CD14-positive monocyte (primary cell): ENCODE results near the gene TCIRG1. TPM values are rescaled to one million over a fixed set of nuclear protein-coding genes. Genes with fewer than 3 reads are reported as not detected.

Experiments used
- DNase-seq, 3 donors: peaks; one replicate each; pipeline ENCODE4 v3.0.0-alpha.2; 2011 to 2022
- H2AFZ ChIP-seq: 2 replicates; pipeline ENCODE4 v1.6.0; 2012; ENCODE audit warnings: mild to moderate bottlenecking, low read depth, low read length, inconsistent platforms; ENCODE audit not compliant: insufficient read depth, poor library complexity, severe bottlenecking
- H3K27ac ChIP-seq, 2 donors: 1 replicate in 1 of 2; 2 replicates in 1 of 2; pipeline ENCODE4 v1.5.1; 2012 to 2013; ENCODE audit warnings: low read length in 2 of 2, control low read depth in 1 of 2, inconsistent platforms in 1 of 2, low read depth in 1 of 2, mild to moderate bottlenecking in 1 of 2
- H3K27me3 ChIP-seq, 2 donors: one replicate each; pipeline versions ENCODE4 v1.6.0 to v1.6.1; 2011 to 2013; ENCODE audit warnings: low read length in 2 of 2; ENCODE audit not compliant: control insufficient read depth in 2 of 2, insufficient read depth in 2 of 2
- H3K36me3 ChIP-seq, 2 donors: replicated peaks in 1 of 2; 1 replicate in 1 of 2; 2 replicates in 1 of 2; pipeline versions ENCODE4 v1.5.1 to v1.6.1; 2012 to 2013; ENCODE audit warnings: low read length in 2 of 2, control low read depth in 1 of 2, inconsistent platforms in 1 of 2, mild to moderate bottlenecking in 1 of 2; ENCODE audit not compliant: insufficient read depth in 2 of 2, control insufficient read depth in 1 of 2
- H3K4me1 ChIP-seq, 2 donors: 1 replicate in 1 of 2; 2 replicates in 1 of 2; pipeline versions ENCODE4 v1.5.1 to v1.6.1; 2012 to 2013; ENCODE audit warnings: low read length in 2 of 2, control low read depth in 1 of 2, inconsistent platforms in 1 of 2, mild to moderate bottlenecking in 1 of 2, moderate library complexity in 1 of 2; ENCODE audit not compliant: insufficient read depth in 2 of 2, control insufficient read depth in 1 of 2
- H3K4me2 ChIP-seq: replicated peaks from 2 replicates; pipeline ENCODE3; 2012; ENCODE audit warnings: low read length, moderate library complexity, mild to moderate bottlenecking; ENCODE audit not compliant: poor library complexity, severe bottlenecking; ENCODE audit errors: extremely low read depth
- H3K4me3 ChIP-seq, 3 experiments: fragments of 200-600 bp in 1 of 3; sonication (generic) in 1 of 3; replicated peaks in 1 of 3; 1 replicate in 2 of 3; 2 replicates in 1 of 3; pipeline ENCODE4 v1.5.1; 2011 to 2013; ENCODE audit warnings: low read length in 3 of 3, mild to moderate bottlenecking in 3 of 3, control low read depth in 2 of 3, low read depth in 2 of 3, inconsistent platforms in 1 of 3, moderate library complexity in 1 of 3
- H3K79me2 ChIP-seq: 2 replicates; pipeline ENCODE4 v1.6.0; 2012; ENCODE audit warnings: mild to moderate bottlenecking, control low read depth, inconsistent platforms, low read length, moderate library complexity; ENCODE audit not compliant: insufficient read depth
- H3K9ac ChIP-seq: 2 replicates; pipeline ENCODE4 v1.6.0; 2017; ENCODE audit warnings: low read length, mild to moderate bottlenecking; ENCODE audit not compliant: insufficient read depth, poor library complexity, severe bottlenecking
- H3K9me3 ChIP-seq, 2 donors: replicated peaks in 1 of 2; 1 replicate in 1 of 2; 2 replicates in 1 of 2; pipeline versions ENCODE4 v1.5.1 to v1.6.1; 2012 to 2013; ENCODE audit warnings: low read length in 2 of 2, control low read depth in 1 of 2; ENCODE audit not compliant: control insufficient read depth in 1 of 2, insufficient read depth in 1 of 2
- H4K20me1 ChIP-seq: 2 replicates; pipeline ENCODE4 v1.6.0; 2012; ENCODE audit warnings: mild to moderate bottlenecking, low read length, control low read depth, moderate library complexity; ENCODE audit not compliant: insufficient read depth
- H3K27ac Mint-ChIP-seq, 7 donors: one replicate each; pipeline ENCODE4 v1.8.0; 2020; ENCODE audit warnings: mild to moderate bottlenecking in 7 of 7, mixed read lengths in 7 of 7, moderate library complexity in 6 of 7, inconsistent platforms in 2 of 7
- H3K27me3 Mint-ChIP-seq, 3 donors: one replicate each; pipeline ENCODE4 v1.8.0; 2021 to 2022; ENCODE audit warnings: low read depth in 3 of 3, mild to moderate bottlenecking in 3 of 3, mixed read lengths in 3 of 3, moderate library complexity in 3 of 3, inconsistent platforms in 1 of 3
- H3K36me3 Mint-ChIP-seq, 2 donors: one replicate each; pipeline ENCODE4 v1.8.0; 2020; ENCODE audit warnings: mixed read lengths in 2 of 2, inconsistent platforms in 1 of 2, mild to moderate bottlenecking in 1 of 2
- H3K4me1 Mint-ChIP-seq: one replicate; pipeline ENCODE4 v1.8.0; 2020; ENCODE audit warnings: mild to moderate bottlenecking, mixed read lengths
- H3K4me3 Mint-ChIP-seq, 2 donors: one replicate each; pipeline ENCODE4 v1.8.0; 2020; ENCODE audit warnings: mild to moderate bottlenecking in 2 of 2, mixed read lengths in 2 of 2, moderate library complexity in 1 of 2
- H3K9me3 Mint-ChIP-seq, 7 donors: one replicate each; pipeline ENCODE4 v1.8.0; 2020 to 2022; ENCODE audit warnings: mixed read lengths in 7 of 7, mild to moderate bottlenecking in 6 of 7, moderate library complexity in 6 of 7, inconsistent platforms in 2 of 7
- CTCF ChIP-seq: fragments of 200-600 bp; IDR thresholded peaks from one replicate; pipeline ENCODE4 v1.8.0; 2022; ENCODE audit warnings: antibody characterized with exemption, mild to moderate bottlenecking
- WGBS: methylation state at CpG from one replicate; pipeline ENCODE4 v1.1.5; 2013; ENCODE audit warnings: missing lambda C conversion rate; ENCODE audit not compliant: insufficient coverage; 5-methylcytosine and 5-hydroxymethylcytosine counted together
- intact Hi-C, 2 donors: fragments of 100-400 bp; cut with micrococcal nuclease; formaldehyde crosslinking; loops; one replicate each; pipeline versions ENCODE4 v1.15.0 to v1.15.1; 2023
- polyA plus RNA-seq, 3 donors: library from polyadenylated mRNA; depleted of rRNA in 1 of 3; unstranded in 2 of 3; stranded (reverse) in 1 of 3; fragments of 300-500 nt in 2 of 3; fragments of >200 nt in 1 of 3; fragmentation: Illumina TruSeq in 2 of 3; gene quantifications; 1 replicate in 2 of 3; 2 replicates in 1 of 3; pipeline ENCODE4 v1.2.3, GENCODE V29; 2012 to 2021

The TCIRG1 gene
- polyA plus RNA-seq, 3 donors: 197 to 1,286 (median 225) TPM

- H3K27ac Mint-ChIP-seq: peak overlapping the region in 3 of 7 donors; percentile 19 to 73 (median 46)
- Histone ChIP-seq H3K4me1 (no peaks in the 10 kb centered on the region), H4K20me1 (peaks cover 90% of the 10 kb centered on the region), H3K9ac (no peak overlapping the region), H3K9me3 (no peaks in the 10 kb centered on the region), H3K27me3 (no peaks in the 10 kb centered on the region), H2AFZ (no peak overlapping the region), H3K27ac (no peak overlapping the region), H3K79me2 (peaks cover 12% of the 10 kb centered on the region), H3K4me2 (no peak overlapping the region), H3K4me3 (no peak overlapping the region), H3K36me3 (peaks cover 78 to 86% of the 10 kb centered on the region in 2 donors)
- H3K4me1 Mint-ChIP-seq: no peaks in the 10 kb centered on the region
- TF ChIP-seq CTCF: no peak
- H3K36me3 Mint-ChIP-seq: peaks cover 63 to 70% of the 10 kb centered on the region in 2 donors
- H3K4me3 Mint-ChIP-seq: no peak overlapping the region
- H3K27me3 Mint-ChIP-seq: peaks cover 0 to 2% (median 0%) of the 10 kb centered on the region in 3 donors
- 98% methylated on average over 17 of the region's 18 CpGs for whole genome bisulfite sequencing
- no peak for DNase-seq
- intact Hi-C loops: no loop called here
- peaks cover 0 to 3% (median 0%) of the 10 kb centered on the region in 7 donors for H3K9me3 Mint-ChIP-seq
Observed at GRCh38 chr11:68050371-68050841, 11.6 kb downstream of the TCIRG1 start.

- Mint-ChIP-seq H3K27ac (peak overlapping the region in 5 of 7 donors; percentile 21 to 79 (median 56)), H3K9me3 (peaks cover 0 to 3% (median 0%) of the 10 kb centered on the region in 7 donors), H3K36me3 (peaks cover 55 to 59% of the 10 kb centered on the region in 2 donors), H3K4me1 (no peaks in the 10 kb centered on the region), H3K27me3 (peaks cover 0 to 2% (median 0%) of the 10 kb centered on the region in 3 donors), H3K4me3 (no peak overlapping the region)
- Histone ChIP-seq H2AFZ (no peak overlapping the region), H3K4me2 (no peak overlapping the region), H3K4me3 (no peak overlapping the region), H3K36me3 (peaks cover 68 to 75% of the 10 kb centered on the region in 2 donors), H4K20me1 (peaks cover 79% of the 10 kb centered on the region), H3K79me2 (peaks cover 3% of the 10 kb centered on the region), H3K4me1 (no peaks in the 10 kb centered on the region), H3K9ac (no peak overlapping the region), H3K9me3 (no peaks in the 10 kb centered on the region), H3K27ac (peak overlapping the region in 1 of 2 donors; percentile 53), H3K27me3 (no peaks in the 10 kb centered on the region)
- no peak for DNase-seq
- intact Hi-C loops: no loop called here
- no peak for TF ChIP-seq CTCF
- 89% methylated on average over 11 of the region's 14 CpGs for WGBS
Observed at GRCh38 chr11:68051191-68052136, 12.6 kb downstream of the TCIRG1 start.
